Endothelial cell (in vitro differentiated cells): ENCODE measurements around the gene LYST. TPM values are rescaled to one million over a fixed set of nuclear protein-coding genes. Genes with fewer than 3 reads are reported as not detected.

Experiments
- DNase-seq: peaks from one replicate; pipeline ENCODE4 v3.0.0; 2021; ENCODE audit warnings: low spot score
- H3K27ac Mint-ChIP-seq: one replicate; pipeline ENCODE4 v1.8.0; 2021; ENCODE audit warnings: mixed read lengths, inconsistent platforms; ENCODE audit not compliant: unreplicated experiment
- H3K27me3 Mint-ChIP-seq: one replicate; pipeline ENCODE4 v1.8.0; 2021; ENCODE audit warnings: mild to moderate bottlenecking, moderate library complexity, mixed read lengths, inconsistent platforms; ENCODE audit not compliant: unreplicated experiment
- H3K36me3 Mint-ChIP-seq: one replicate; pipeline ENCODE4 v1.8.0; 2021; ENCODE audit warnings: mild to moderate bottlenecking, low read depth, mixed read lengths, inconsistent platforms; ENCODE audit not compliant: unreplicated experiment
- H3K4me1 Mint-ChIP-seq: one replicate; pipeline ENCODE4 v1.8.0; 2021; ENCODE audit warnings: mild to moderate bottlenecking, mixed read lengths, inconsistent platforms; ENCODE audit not compliant: unreplicated experiment
- H3K4me3 Mint-ChIP-seq: one replicate; pipeline ENCODE4 v1.8.0; 2021; ENCODE audit warnings: mild to moderate bottlenecking, mixed read lengths, inconsistent platforms; ENCODE audit not compliant: unreplicated experiment
- H3K9me3 Mint-ChIP-seq: one replicate; pipeline ENCODE4 v1.8.0; 2021; ENCODE audit warnings: mixed read lengths, inconsistent platforms; ENCODE audit not compliant: unreplicated experiment
- total RNA-seq: library from RNA; stranded (reverse); fragmentation: NEBNext Ultra II Directional; extraction: Animal tissue kit (Norgen Biotek cat#: 25700); gene quantifications from one replicate; pipeline ENCODE4 v1.2.1, GENCODE V29; 2021; ENCODE audit not compliant: unreplicated experiment
- TF ChIP-seq, protein P1 (sequence below): fragments of 200-600 bp; sonication (generic); IDR thresholded peaks from one replicate; pipeline ENCODE4 v1.5.0; 2021; ENCODE audit warnings: antibody characterized with exemption; ENCODE audit not compliant: unreplicated experiment

Gene LYST
- total RNA-seq, 1 donor from 2014 or later = 7.4 TPM

DNA sequence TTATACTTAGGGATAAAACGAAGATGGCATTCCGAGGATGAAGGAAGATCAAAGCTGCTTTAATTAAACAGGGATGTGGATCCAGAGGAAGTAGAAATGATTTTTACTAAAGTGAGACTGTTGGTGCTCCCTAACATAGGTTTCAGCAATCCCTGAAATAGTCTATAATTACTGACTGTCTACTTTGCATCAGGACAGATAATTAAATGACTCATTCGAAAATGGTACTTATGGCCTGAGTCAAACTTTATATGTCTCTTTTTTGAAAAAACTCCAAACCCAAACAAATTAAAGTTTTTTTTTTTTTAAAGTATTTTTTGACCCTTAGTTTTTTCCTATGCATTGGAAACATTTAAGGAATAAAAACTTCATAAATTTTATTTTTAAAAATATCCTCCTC, 90.3 kb downstream of the LYST start:
- no peaks in the 10 kb centered on the region for H3K4me1 Mint-ChIP-seq
- no peaks in the 10 kb centered on the region for H3K9me3 Mint-ChIP-seq
- peaks cover 4% of the 10 kb centered on the region for H3K27me3 Mint-ChIP-seq
- DNase-seq = no peak
- H3K4me3 Mint-ChIP-seq = no peak overlapping the region
- no peak overlapping the region for H3K27ac Mint-ChIP-seq
- H3K36me3 Mint-ChIP-seq = no peaks in the 10 kb centered on the region
- TF ChIP-seq, protein P1, sequence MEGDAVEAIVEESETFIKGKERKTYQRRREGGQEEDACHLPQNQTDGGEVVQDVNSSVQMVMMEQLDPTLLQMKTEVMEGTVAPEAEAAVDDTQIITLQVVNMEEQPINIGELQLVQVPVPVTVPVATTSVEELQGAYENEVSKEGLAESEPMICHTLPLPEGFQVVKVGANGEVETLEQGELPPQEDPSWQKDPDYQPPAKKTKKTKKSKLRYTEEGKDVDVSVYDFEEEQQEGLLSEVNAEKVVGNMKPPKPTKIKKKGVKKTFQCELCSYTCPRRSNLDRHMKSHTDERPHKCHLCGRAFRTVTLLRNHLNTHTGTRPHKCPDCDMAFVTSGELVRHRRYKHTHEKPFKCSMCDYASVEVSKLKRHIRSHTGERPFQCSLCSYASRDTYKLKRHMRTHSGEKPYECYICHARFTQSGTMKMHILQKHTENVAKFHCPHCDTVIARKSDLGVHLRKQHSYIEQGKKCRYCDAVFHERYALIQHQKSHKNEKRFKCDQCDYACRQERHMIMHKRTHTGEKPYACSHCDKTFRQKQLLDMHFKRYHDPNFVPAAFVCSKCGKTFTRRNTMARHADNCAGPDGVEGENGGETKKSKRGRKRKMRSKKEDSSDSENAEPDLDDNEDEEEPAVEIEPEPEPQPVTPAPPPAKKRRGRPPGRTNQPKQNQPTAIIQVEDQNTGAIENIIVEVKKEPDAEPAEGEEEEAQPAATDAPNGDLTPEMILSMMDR = no peak

- Mint-ChIP-seq H3K4me3 (no peak overlapping the region), H3K36me3 (no peaks in the 10 kb centered on the region), H3K27me3 (peaks cover 4% of the 10 kb centered on the region), H3K4me1 (no peaks in the 10 kb centered on the region), H3K27ac (no peak overlapping the region), H3K9me3 (no peaks in the 10 kb centered on the region)
- DNase-seq = no peak
- TF ChIP-seq, protein P1 = no peak
These were observed 91.4 kb downstream of the LYST start for GRCh38 chr1:235775246-235775860.

GRCh38 chr1:235767795-235768194, 98.9 kb downstream of the LYST start:
- Mint-ChIP-seq H3K9me3 (no peaks in the 10 kb centered on the region), H3K27me3 (no peaks in the 10 kb centered on the region), H3K4me3 (no peak overlapping the region), H3K4me1 (no peaks in the 10 kb centered on the region), H3K36me3 (no peaks in the 10 kb centered on the region), H3K27ac (no peak overlapping the region)
- TF ChIP-seq, protein P1 = no peak
- no peak for DNase-seq

DNA sequence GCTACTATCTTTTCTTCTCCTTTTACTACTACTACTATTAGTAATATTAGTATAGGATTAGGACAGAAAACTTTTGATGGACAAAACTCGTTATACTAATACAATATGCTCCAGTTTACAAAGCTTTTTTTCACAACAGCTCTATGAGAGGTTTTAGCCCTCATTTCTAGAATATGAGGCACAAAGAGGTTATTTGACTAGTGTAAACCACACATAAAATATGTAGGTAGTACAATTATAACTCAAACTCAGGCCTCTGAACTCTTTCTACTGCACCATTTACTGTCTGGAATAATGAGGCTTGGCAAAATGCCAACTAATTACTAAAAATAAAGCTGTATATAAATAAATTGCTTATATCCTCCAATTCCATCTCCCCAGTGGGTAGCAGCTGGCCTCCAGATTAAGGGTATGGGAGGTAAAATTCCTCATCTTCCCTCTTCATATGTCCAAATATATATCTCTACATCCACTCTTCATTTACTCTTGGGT, 99.9 kb downstream of the LYST start:
- H3K27me3 Mint-ChIP-seq = no peaks in the 10 kb centered on the region
- no peaks in the 10 kb centered on the region for H3K4me1 Mint-ChIP-seq
- H3K27ac Mint-ChIP-seq = no peak overlapping the region
- no peak for DNase-seq
- no peak overlapping the region for H3K4me3 Mint-ChIP-seq
- H3K9me3 Mint-ChIP-seq = no peaks in the 10 kb centered on the region
- TF ChIP-seq, protein P1 = no peak
- no peaks in the 10 kb centered on the region for H3K36me3 Mint-ChIP-seq

DNA sequence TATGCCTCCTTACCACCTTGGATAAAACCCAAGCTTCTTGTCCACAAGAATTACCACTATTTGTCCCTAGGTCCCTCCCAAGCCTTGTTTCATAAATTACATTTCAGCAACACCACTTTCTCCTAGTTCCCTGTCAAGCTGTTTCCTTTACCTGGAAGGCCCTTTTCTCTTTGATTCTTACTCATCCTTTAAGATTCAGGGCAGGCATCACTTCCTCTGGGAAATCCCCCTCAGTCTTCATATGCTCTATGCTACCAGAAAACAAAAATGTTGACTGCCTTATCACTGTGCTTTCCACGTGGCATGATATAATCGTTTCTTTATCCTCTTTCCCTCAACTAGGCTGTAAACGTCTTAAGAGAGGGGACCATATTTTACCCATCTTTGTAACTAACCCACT, 102.7 kb downstream of the LYST start:
- H3K4me1 Mint-ChIP-seq = no peaks in the 10 kb centered on the region
- no peaks in the 10 kb centered on the region for H3K36me3 Mint-ChIP-seq
- DNase-seq = no peak
- no peaks in the 10 kb centered on the region for H3K27me3 Mint-ChIP-seq
- no peak overlapping the region for H3K4me3 Mint-ChIP-seq
- H3K9me3 Mint-ChIP-seq = no peaks in the 10 kb centered on the region
- no peak overlapping the region for H3K27ac Mint-ChIP-seq
- TF ChIP-seq, protein P1 = no peak
